HG03457 (cell line): ENCODE measurements around the gene AMER1.
"Not testable (repeated sequence)": the region's sequence is repeated elsewhere in the genome, so short reads cannot be mapped to it uniquely, and the experiment has no call there.

Experiments
- ATAC-seq: cut with Tn5 transposase; IDR thresholded peaks from one replicate; pipeline ENCODE4 v1.9.1; 2021; ENCODE audit warnings: moderate number of reproducible peaks; ENCODE audit not compliant: unreplicated experiment

The AMER1 gene

GRCh38 chrX:64205441-64205734 lies at the start of gene AMER1:
AMER1 (minus strand) TSS chrX:64205708; CDS start chrX:64193286, 12,422 bp downstream.
- ATAC-seq = peak; percentile 36

- no peak for ATAC-seq
These were observed 24.8 kb upstream of the AMER1 start, which contains the start of gene ASB12 for GRCh38 chrX:64230123-64230970. ASB12 (minus strand) TSS chrX:64230607; CDS start chrX:64225650, 4,957 bp downstream.

- no peak for ATAC-seq
These were observed 23.6 kb upstream of the AMER1 start for GRCh38 chrX:64229154-64229553.

GRCh38 chrX:64218023-64218422 lies 12.5 kb upstream of the AMER1 start:
- no peak for ATAC-seq

- ATAC-seq = not testable (repeated sequence)
These were observed 8.5 kb upstream of the AMER1 start for GRCh38 chrX:64213989-64214388.

- ATAC-seq = no peak
These were observed 1.2 kb upstream of the AMER1 start for GRCh38 chrX:64206556-64207162.

GRCh38 chrX:64205735-64206501 lies 410 bp upstream of the AMER1 start:
- peak; percentile 90 for ATAC-seq

GRCh38 chrX:64204701-64205440 lies 637 bp downstream of the AMER1 start:
- ATAC-seq = no peak

GRCh38 chrX:64204252-64204651 lies 1.3 kb downstream of the AMER1 start:
- ATAC-seq = no peak

GRCh38 chrX:64202808-64203325 lies 2.6 kb downstream of the AMER1 start:
- ATAC-seq = no peak

GRCh38 chrX:64198036-64198435 lies 7.5 kb downstream of the AMER1 start:
- ATAC-seq = no peak

GRCh38 chrX:64196606-64197005 lies 8.9 kb downstream of the AMER1 start:
- no peak for ATAC-seq

- ATAC-seq = no peak
These were observed 9.6 kb downstream of the AMER1 start for GRCh38 chrX:64195862-64196261.

GRCh38 chrX:64192673-64193072 lies 12.8 kb downstream of the AMER1 start:
- ATAC-seq = no peak

GRCh38 chrX:64192040-64192439 lies 13.5 kb downstream of the AMER1 start:
- ATAC-seq = no peak

GRCh38 chrX:64191281-64192010 lies 14.1 kb downstream of the AMER1 start:
- ATAC-seq = no peak

- no peak for ATAC-seq
These were observed 15.3 kb downstream of the AMER1 start for GRCh38 chrX:64190136-64190740.

- ATAC-seq = no peak
These were observed 16.6 kb downstream of the AMER1 start for GRCh38 chrX:64188901-64189300.

GRCh38 chrX:64187762-64188150 lies 17.8 kb downstream of the AMER1 start:
- ATAC-seq = no peak
